ENCODE data around the gene HIP1R.

The HIP1R gene

GRCh38 chr12:122789637-122790036 lies 45.6 kb upstream of the HIP1R start:
- 0 out of 2 replicates have a peak, but pooled peaks cover 3% of the 10 kb centered on the region for H3F3A ChIP-seq (ENCODE audit: insufficient read depth, low read length)
- no peaks in the 10 kb centered on the region for H3K79me2 ChIP-seq (ENCODE audit: low read length)
- DNase-seq = no peak
- H3K9me3 ChIP-seq (replicated peaks; ENCODE audit: insufficient read depth, low read length) = no peaks in the 10 kb centered on the region
- no peak overlapping the region for H2AFZ ChIP-seq (ENCODE audit: low read length)
- no peak overlapping the region for H3K9ac ChIP-seq (ENCODE audit: low read length)
- H3K27ac ChIP-seq (ENCODE audit: low read length) = no peak overlapping the region
- no peaks in the 10 kb centered on the region for H3K4me1 ChIP-seq (ENCODE audit: low read length)
- no peaks in the 10 kb centered on the region for H3K36me3 ChIP-seq (replicated peaks; ENCODE audit: insufficient read depth, low read length)
- no peak overlapping the region for H3K4me3 ChIP-seq (ENCODE audit: low read length)
- H3K27me3 ChIP-seq (replicated peaks; ENCODE audit: insufficient read depth, low read length) = no peaks in the 10 kb centered on the region
- H4K20me1 ChIP-seq (ENCODE audit: insufficient read depth, low read length) = no peaks in the 10 kb centered on the region
- no peak overlapping the region for H3K4me2 ChIP-seq (ENCODE audit: low read depth, low read length)
- no peaks in the 10 kb centered on the region for H3K9me2 ChIP-seq (replicated peaks; ENCODE audit: insufficient read depth, low read length)
- no peak for TF ChIP-seq CTCF (IDR thresholded peaks at IDR 0.05; ENCODE audit: low read length)
- TF ChIP-seq EZH2 (optimal IDR thresholded peaks at IDR 0.05; ENCODE audit: low read depth, low read length) = no peak
- no peak for TF ChIP-seq EZH2phosphoT487 (IDR thresholded peaks at IDR 0.05; ENCODE audit: low read length)

- Histone ChIP-seq H3K27ac (ENCODE audit: low read length) (no peak overlapping the region), H3F3A (ENCODE audit: insufficient read depth, low read length) (0 out of 2 replicates have a peak, but pooled peaks cover 3% of the 10 kb centered on the region), H2AFZ (ENCODE audit: low read length) (no peak overlapping the region), H3K4me1 (ENCODE audit: low read length) (no peaks in the 10 kb centered on the region), H4K20me1 (ENCODE audit: insufficient read depth, low read length) (no peaks in the 10 kb centered on the region), H3K9me3 (replicated peaks; ENCODE audit: insufficient read depth, low read length) (no peaks in the 10 kb centered on the region), H3K36me3 (replicated peaks; ENCODE audit: insufficient read depth, low read length) (no peaks in the 10 kb centered on the region), H3K4me2 (ENCODE audit: low read depth, low read length) (no peak overlapping the region), H3K79me2 (ENCODE audit: low read length) (no peaks in the 10 kb centered on the region), H3K9ac (ENCODE audit: low read length) (no peak overlapping the region), H3K27me3 (replicated peaks; ENCODE audit: insufficient read depth, low read length) (no peaks in the 10 kb centered on the region), H3K9me2 (replicated peaks; ENCODE audit: insufficient read depth, low read length) (no peaks in the 10 kb centered on the region), H3K4me3 (ENCODE audit: low read length) (no peak overlapping the region)
- no peak for TF ChIP-seq CTCF (IDR thresholded peaks at IDR 0.05; ENCODE audit: low read length)
- TF ChIP-seq EZH2 (optimal IDR thresholded peaks at IDR 0.05; ENCODE audit: low read depth, low read length) = no peak
- TF ChIP-seq EZH2phosphoT487 (IDR thresholded peaks at IDR 0.05; ENCODE audit: low read length) = no peak
- DNase-seq = no peak
These were observed 44.7 kb upstream of the HIP1R start for GRCh38 chr12:122790393-122791075.

GRCh38 chr12:122793685-122794106 lies 41.6 kb upstream of the HIP1R start:
- Histone ChIP-seq H3K4me2 (ENCODE audit: low read depth, low read length) (no peak overlapping the region), H3K9ac (ENCODE audit: low read length) (no peak overlapping the region), H4K20me1 (ENCODE audit: insufficient read depth, low read length) (no peaks in the 10 kb centered on the region), H3K4me1 (ENCODE audit: low read length) (no peaks in the 10 kb centered on the region), H3K36me3 (replicated peaks; ENCODE audit: insufficient read depth, low read length) (no peaks in the 10 kb centered on the region), H3F3A (ENCODE audit: insufficient read depth, low read length) (no peaks in the 10 kb centered on the region), H3K27me3 (replicated peaks; ENCODE audit: insufficient read depth, low read length) (no peaks in the 10 kb centered on the region), H3K27ac (ENCODE audit: low read length) (no peak overlapping the region), H3K9me2 (replicated peaks; ENCODE audit: insufficient read depth, low read length) (no peaks in the 10 kb centered on the region), H2AFZ (ENCODE audit: low read length) (no peak overlapping the region), H3K79me2 (ENCODE audit: low read length) (no peaks in the 10 kb centered on the region), H3K9me3 (replicated peaks; ENCODE audit: insufficient read depth, low read length) (no peaks in the 10 kb centered on the region), H3K4me3 (ENCODE audit: low read length) (no peak overlapping the region)
- DNase-seq = peak; percentile 53
- TF ChIP-seq CTCF (IDR thresholded peaks at IDR 0.05; ENCODE audit: low read length) (peak; percentile 52), EZH2 (optimal IDR thresholded peaks at IDR 0.05; ENCODE audit: low read depth, low read length) (no peak), EZH2phosphoT487 (IDR thresholded peaks at IDR 0.05; ENCODE audit: low read length) (no peak)
